ENCODE measurements around the gene KY.

The KY gene

DNA sequence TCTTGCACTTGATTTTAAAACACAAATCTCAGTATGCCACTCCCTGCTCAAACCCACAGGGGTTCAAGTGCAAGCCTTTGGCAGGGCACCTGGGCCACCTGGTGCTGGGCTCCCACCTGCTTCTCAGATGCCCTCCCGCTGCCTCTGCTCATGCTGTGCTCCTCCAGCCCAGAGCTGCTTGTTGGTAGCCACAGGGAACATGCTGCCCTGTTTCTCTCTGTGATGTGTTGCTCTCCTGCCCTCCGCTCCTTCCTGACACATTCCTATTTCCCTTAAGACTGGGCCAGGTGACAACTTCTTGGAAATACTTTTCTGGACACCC lies 27.1 kb upstream of the KY start:
- Histone ChIP-seq H3K14ac (ENCODE audit: low read length in 2 of 2) (no peak overlapping the region), H2AFZ (ENCODE audit: low read depth, low read length) (no peak overlapping the region), H2BK120ac (ENCODE audit: low read depth, low read length) (no peak overlapping the region), H3K4me3 (ENCODE audit: insufficient read depth in 1 of 2, low read depth in 1 of 2, low read length in 2 of 2) (no peak overlapping the region), H3K36me3 (ENCODE audit: control insufficient read depth in 1 of 2, insufficient read depth in 2 of 2, low read depth in 1 of 2, low read length in 2 of 2) (no peaks in the 10 kb centered on the region), H2AK5ac (ENCODE audit: low read length, severe bottlenecking) (no peak overlapping the region), H3K18ac (ENCODE audit: low read depth in 1 of 2, low read length in 2 of 2) (no peak overlapping the region), H3K4me2 (ENCODE audit: low read length, poor library complexity, severe bottlenecking) (no peak overlapping the region), H3K4ac (ENCODE audit: low read depth in 1 of 2, low read length in 2 of 2) (no peak overlapping the region), H3K9ac (ENCODE audit: low read length) (no peak overlapping the region), H3K27me3 (ENCODE audit: control insufficient read depth in 1 of 2, insufficient read depth in 1 of 2, low read length in 2 of 2) (peaks cover 0 to 12% of the 10 kb centered on the region in 2 experiments), H3K23ac (ENCODE audit: low read length in 2 of 2) (no peak overlapping the region), H2BK12ac (ENCODE audit: low read length in 2 of 2) (no peak overlapping the region), H3K27ac (ENCODE audit: low read length, poor library complexity, severe bottlenecking) (no peak overlapping the region), H2BK5ac (ENCODE audit: low read depth, low read length, poor library complexity, severe bottlenecking) (no peak overlapping the region), H3K9me3 (ENCODE audit: control insufficient read depth, low read length) (peaks cover 31% of the 10 kb centered on the region), H4K91ac (ENCODE audit: low read length) (no peak overlapping the region), H4K8ac (ENCODE audit: low read length) (no peak overlapping the region), H2BK15ac (ENCODE audit: low read depth, poor library complexity, severe bottlenecking) (no peak overlapping the region), H3K4me1 (ENCODE audit: control insufficient read depth, insufficient read depth, low read depth, low read length) (no peaks in the 10 kb centered on the region), H3K79me1 (replicated peaks; ENCODE audit: low read length, poor library complexity, severe bottlenecking) (no peaks in the 10 kb centered on the region)
- WGBS = 75% methylated on average over 2 of the region's 2 CpGs
- DNase-seq = no peak

DNA sequence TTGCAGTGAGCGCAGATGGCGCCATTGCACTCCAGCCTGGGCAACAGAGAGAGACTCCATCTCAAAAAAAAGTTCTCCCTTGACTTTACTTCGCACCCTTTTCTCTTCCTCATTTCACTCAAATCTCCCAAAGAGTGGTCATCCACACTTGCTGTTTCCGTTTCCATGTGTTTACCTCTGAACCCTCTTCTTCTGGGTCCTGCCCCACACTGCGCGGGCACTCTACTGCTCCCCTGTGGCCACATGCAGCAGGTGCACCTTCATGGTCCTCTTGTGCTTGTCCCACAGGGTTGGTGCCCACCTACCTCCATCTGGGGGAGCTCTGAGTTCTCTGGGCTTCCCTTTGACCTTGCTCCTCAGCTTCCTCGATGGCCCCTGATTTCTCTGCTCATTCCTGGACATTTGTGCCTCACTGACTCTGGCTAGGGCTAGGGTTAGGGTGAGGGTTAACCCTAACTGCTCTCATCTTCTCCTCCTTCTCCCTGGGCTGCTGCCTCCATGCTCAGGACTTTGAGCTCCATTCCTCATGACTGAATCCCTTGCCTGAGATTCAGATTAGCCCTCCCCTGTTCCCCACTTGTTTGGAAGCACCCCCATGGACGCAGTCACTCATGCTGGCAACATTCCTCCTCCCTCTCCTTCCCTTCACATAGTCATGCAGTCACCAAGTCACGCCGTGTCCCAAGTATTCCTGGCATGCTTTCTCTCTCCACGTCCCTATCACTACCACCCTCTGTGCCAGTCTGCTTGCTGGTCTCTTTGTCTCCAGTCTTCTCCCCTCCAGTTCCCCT lies 26.6 kb upstream of the KY start:
- Histone ChIP-seq H3K27ac (ENCODE audit: low read length, poor library complexity, severe bottlenecking) (no peak overlapping the region), H2BK5ac (ENCODE audit: low read depth, low read length, poor library complexity, severe bottlenecking) (no peak overlapping the region), H4K8ac (ENCODE audit: low read length) (no peak overlapping the region), H3K4ac (ENCODE audit: low read depth in 1 of 2, low read length in 2 of 2) (no peak overlapping the region), H3K18ac (ENCODE audit: low read depth in 1 of 2, low read length in 2 of 2) (no peak overlapping the region), H2BK12ac (ENCODE audit: low read length in 2 of 2) (no peak overlapping the region), H3K14ac (ENCODE audit: low read length in 2 of 2) (no peak overlapping the region), H2AK5ac (ENCODE audit: low read length, severe bottlenecking) (no peak overlapping the region), H3K4me2 (ENCODE audit: low read length, poor library complexity, severe bottlenecking) (no peak overlapping the region), H3K23ac (ENCODE audit: low read length in 2 of 2) (no peak overlapping the region), H2BK120ac (ENCODE audit: low read depth, low read length) (no peak overlapping the region), H4K91ac (ENCODE audit: low read length) (no peak overlapping the region), H3K36me3 (ENCODE audit: control insufficient read depth in 1 of 2, insufficient read depth in 2 of 2, low read depth in 1 of 2, low read length in 2 of 2) (no peaks in the 10 kb centered on the region), H3K9me3 (ENCODE audit: control insufficient read depth, low read length) (peaks cover 37% of the 10 kb centered on the region), H2BK15ac (ENCODE audit: low read depth, poor library complexity, severe bottlenecking) (no peak overlapping the region), H3K27me3 (ENCODE audit: control insufficient read depth in 1 of 2, insufficient read depth in 1 of 2, low read length in 2 of 2) (peaks cover 0 to 12% of the 10 kb centered on the region in 2 experiments), H2AFZ (ENCODE audit: low read depth, low read length) (no peak overlapping the region), H3K79me1 (replicated peaks; ENCODE audit: low read length, poor library complexity, severe bottlenecking) (no peaks in the 10 kb centered on the region), H3K4me1 (ENCODE audit: control insufficient read depth, insufficient read depth, low read depth, low read length) (no peaks in the 10 kb centered on the region), H3K9ac (ENCODE audit: low read length) (no peak overlapping the region), H3K4me3 (ENCODE audit: insufficient read depth in 1 of 2, low read depth in 1 of 2, low read length in 2 of 2) (no peak overlapping the region)
- 50% methylated on average over 11 of the region's 11 CpGs for WGBS
- no peak for DNase-seq

DNA sequence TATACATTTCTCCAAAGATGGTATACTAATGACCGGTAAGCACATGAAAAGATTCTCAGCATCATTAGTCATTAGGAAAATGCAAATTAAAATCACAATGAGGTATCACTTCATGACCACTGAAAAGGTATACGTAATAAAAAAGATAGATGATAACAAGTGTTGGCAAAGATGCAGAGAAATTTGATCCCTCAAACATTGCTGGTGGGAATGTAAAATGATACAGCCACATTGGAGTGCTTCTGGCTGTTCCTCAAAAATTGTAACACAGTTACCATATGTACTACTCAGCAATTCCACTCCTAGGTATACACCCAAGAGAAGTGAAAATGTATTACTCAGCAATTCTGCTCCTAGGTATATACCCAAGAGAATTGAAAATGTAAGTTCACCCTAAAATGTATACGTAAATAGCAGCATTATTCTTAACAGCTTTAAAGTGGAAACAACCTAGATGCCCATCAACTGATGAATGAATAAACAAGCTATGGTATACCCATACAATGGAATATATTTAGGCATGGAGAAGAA lies 25.0 kb upstream of the KY start:
- no peak overlapping the region for H3K14ac ChIP-seq (ENCODE audit: low read length in 2 of 2)

DNA sequence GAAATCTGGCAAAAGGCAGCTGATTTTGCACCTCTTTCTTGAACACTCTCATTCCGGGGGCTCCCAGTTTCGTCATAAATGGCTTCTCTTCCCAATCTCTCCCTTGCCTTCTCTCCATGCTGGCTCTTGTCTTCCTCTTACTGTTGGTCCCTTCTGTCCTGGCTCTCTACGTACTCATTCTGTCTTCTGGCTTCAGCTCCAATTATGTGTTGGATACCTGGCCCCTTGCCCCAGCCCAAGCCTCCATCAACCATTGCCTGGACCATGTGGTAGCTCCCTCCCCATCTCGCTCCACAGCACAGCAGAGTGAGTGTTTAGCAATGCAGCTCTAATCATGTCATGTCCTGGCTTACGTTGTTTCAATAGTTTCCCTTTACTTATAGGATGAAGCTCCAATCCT lies 21.7 kb upstream of the KY start:
- no peak overlapping the region for H3K9ac ChIP-seq (ENCODE audit: low read length)

More for the DNA sequence above, 25.0 kb upstream of the KY start:
- Histone ChIP-seq H3K4me3 (ENCODE audit: insufficient read depth in 1 of 2, low read depth in 1 of 2, low read length in 2 of 2) (no peak overlapping the region), H2BK120ac (ENCODE audit: low read depth, low read length) (no peak overlapping the region), H4K91ac (ENCODE audit: low read length) (no peak overlapping the region), H2BK12ac (ENCODE audit: low read length in 2 of 2) (no peak overlapping the region), H3K27ac (ENCODE audit: low read length, poor library complexity, severe bottlenecking) (no peak overlapping the region), H3K27me3 (ENCODE audit: control insufficient read depth in 1 of 2, insufficient read depth in 1 of 2, low read length in 2 of 2) (peaks cover 0 to 8% of the 10 kb centered on the region in 2 experiments), H3K23ac (ENCODE audit: low read length in 2 of 2) (no peak overlapping the region), H3K4me1 (ENCODE audit: control insufficient read depth, insufficient read depth, low read depth, low read length) (no peaks in the 10 kb centered on the region), H4K8ac (ENCODE audit: low read length) (no peak overlapping the region), H2BK5ac (ENCODE audit: low read depth, low read length, poor library complexity, severe bottlenecking) (no peak overlapping the region), H3K18ac (ENCODE audit: low read depth in 1 of 2, low read length in 2 of 2) (no peak overlapping the region), H3K79me1 (replicated peaks; ENCODE audit: low read length, poor library complexity, severe bottlenecking) (no peaks in the 10 kb centered on the region), H2AFZ (ENCODE audit: low read depth, low read length) (no peak overlapping the region), H3K36me3 (ENCODE audit: control insufficient read depth in 1 of 2, insufficient read depth in 2 of 2, low read depth in 1 of 2, low read length in 2 of 2) (no peaks in the 10 kb centered on the region), H3K4me2 (ENCODE audit: low read length, poor library complexity, severe bottlenecking) (no peak overlapping the region), H2AK5ac (ENCODE audit: low read length, severe bottlenecking) (no peak overlapping the region), H3K9me3 (ENCODE audit: control insufficient read depth, low read length) (peaks cover 37% of the 10 kb centered on the region), H3K4ac (ENCODE audit: low read depth in 1 of 2, low read length in 2 of 2) (no peak overlapping the region), H2BK15ac (ENCODE audit: low read depth, poor library complexity, severe bottlenecking) (no peak overlapping the region), H3K9ac (ENCODE audit: low read length) (no peak overlapping the region)
- no peak for DNase-seq
- 100% methylated on average over 1 of the region's 3 CpGs for WGBS

More for the DNA sequence above, 21.7 kb upstream of the KY start:
- H2BK5ac ChIP-seq (ENCODE audit: low read depth, low read length, poor library complexity, severe bottlenecking) = no peak overlapping the region
- H3K36me3 ChIP-seq (ENCODE audit: control insufficient read depth in 1 of 2, insufficient read depth in 2 of 2, low read depth in 1 of 2, low read length in 2 of 2) = no peaks in the 10 kb centered on the region
- H3K4me3 ChIP-seq (ENCODE audit: insufficient read depth in 1 of 2, low read depth in 1 of 2, low read length in 2 of 2) = no peak overlapping the region
- H3K9me3 ChIP-seq (ENCODE audit: control insufficient read depth, low read length) = peaks cover 37% of the 10 kb centered on the region
- no peak overlapping the region for H2BK120ac ChIP-seq (ENCODE audit: low read depth, low read length)
- no peak overlapping the region for H3K4me2 ChIP-seq (ENCODE audit: low read length, poor library complexity, severe bottlenecking)
- no peak overlapping the region for H4K91ac ChIP-seq (ENCODE audit: low read length)
- no peak overlapping the region for H3K27ac ChIP-seq (ENCODE audit: low read length, poor library complexity, severe bottlenecking)
- H4K8ac ChIP-seq (ENCODE audit: low read length) = no peak overlapping the region
- no peak overlapping the region for H2AFZ ChIP-seq (ENCODE audit: low read depth, low read length)
- H3K4ac ChIP-seq (ENCODE audit: low read depth in 1 of 2, low read length in 2 of 2) = no peak overlapping the region
- no peak for DNase-seq
- H3K18ac ChIP-seq (ENCODE audit: low read depth in 1 of 2, low read length in 2 of 2) = no peak overlapping the region
- no peaks in the 10 kb centered on the region for H3K4me1 ChIP-seq (ENCODE audit: control insufficient read depth, insufficient read depth, low read depth, low read length)
- H2BK15ac ChIP-seq (ENCODE audit: low read depth, poor library complexity, severe bottlenecking) = no peak overlapping the region
- H2BK12ac ChIP-seq (ENCODE audit: low read length in 2 of 2) = no peak overlapping the region
- H3K23ac ChIP-seq (ENCODE audit: low read length in 2 of 2) = no peak overlapping the region
- no peak overlapping the region for H3K14ac ChIP-seq (ENCODE audit: low read length in 2 of 2)
- H3K27me3 ChIP-seq (ENCODE audit: control insufficient read depth in 1 of 2, insufficient read depth in 1 of 2, low read length in 2 of 2) = peaks cover 0 to 4% of the 10 kb centered on the region in 2 experiments
- 69% methylated on average over 5 of the region's 5 CpGs for WGBS
- no peaks in the 10 kb centered on the region for H3K79me1 ChIP-seq (replicated peaks; ENCODE audit: low read length, poor library complexity, severe bottlenecking)
- H2AK5ac ChIP-seq (ENCODE audit: low read length, severe bottlenecking) = no peak overlapping the region
